ENCODE measurements around the gene ZNF398. TPM values are rescaled to one million over a fixed set of nuclear protein-coding genes. Genes with fewer than 3 reads are reported as not detected.

ZNF398 gene
- total RNA-seq, 2 experiments from 2014 or later: 14.0 to 15.0 TPM

- H3K4me3 ChIP-seq (ENCODE audit: low read length): no peak overlapping the region
- DNase-seq (no peak), ATAC-seq (ENCODE audit: poor library complexity) (no peak)
- no peak overlapping the region for H3K27ac ChIP-seq (ENCODE audit: low read depth in 1 of 2, low read length in 2 of 2)
- H3K27me3 ChIP-seq (ENCODE audit: control insufficient read depth in 1 of 2, insufficient read depth in 2 of 2, low read length in 2 of 2): no peaks in the 10 kb centered on the region
- H3K9me3 ChIP-seq (ENCODE audit: control insufficient read depth in 1 of 2, insufficient read depth in 1 of 2, low read length in 2 of 2): no peaks in the 10 kb centered on the region
- Mint-ChIP-seq H3K4me3 (no peak overlapping the region), H3K27ac (no peak overlapping the region), H3K4me1 (ENCODE audit: low read depth) (peaks cover 4% of the 10 kb centered on the region), H3K27me3 (no peaks in the 10 kb centered on the region), H3K9me3 (no peaks in the 10 kb centered on the region), H3K36me3 (ENCODE audit: low read depth) (no peaks in the 10 kb centered on the region)
- TF ChIP-seq CTCF (IDR thresholded peaks at IDR 0.05): no peak
- no peaks in the 10 kb centered on the region for H3K36me3 ChIP-seq (ENCODE audit: insufficient read depth, low read length)
- intact Hi-C loops (cut with DNase I, micrococcal nuclease): no loop called here
- ChIA-PET POLR2A (interaction anchor here (1.0 kb wide), 1 partner anchor 23 kb away, joined by 3 read pairs; no protein-coding TSS in a partner anchor), CTCF (no interaction called here)
- H3K4me1 ChIP-seq (ENCODE audit: insufficient read depth, low read length): peaks cover 4% of the 10 kb centered on the region
These were observed 41.0 kb downstream of the ZNF398 start for GRCh38 chr7:149188213-149188612.

GRCh38 chr7:149188637-149189259, 41.5 kb downstream of the ZNF398 start:
- no peak overlapping the region for H3K4me3 ChIP-seq (ENCODE audit: low read length)
- intact Hi-C loops (cut with DNase I, micrococcal nuclease): no loop called here
- H3K9me3 ChIP-seq (ENCODE audit: control insufficient read depth in 1 of 2, insufficient read depth in 1 of 2, low read length in 2 of 2): no peaks in the 10 kb centered on the region
- peaks cover 4% of the 10 kb centered on the region for H3K4me1 Mint-ChIP-seq (ENCODE audit: low read depth)
- H3K27me3 ChIP-seq (ENCODE audit: control insufficient read depth in 1 of 2, insufficient read depth in 2 of 2, low read length in 2 of 2): no peaks in the 10 kb centered on the region
- H3K36me3 Mint-ChIP-seq (ENCODE audit: low read depth): no peaks in the 10 kb centered on the region
- H3K27ac ChIP-seq (ENCODE audit: low read depth in 1 of 2, low read length in 2 of 2): no peak overlapping the region
- TF ChIP-seq CTCF (IDR thresholded peaks at IDR 0.05): no peak
- no peak for ATAC-seq (ENCODE audit: poor library complexity)
- peaks cover 4% of the 10 kb centered on the region for H3K4me1 ChIP-seq (ENCODE audit: insufficient read depth, low read length)
- no peak overlapping the region for H3K27ac Mint-ChIP-seq
- ChIA-PET POLR2A (no interaction called here), CTCF (no interaction called here)
- no peaks in the 10 kb centered on the region for H3K9me3 Mint-ChIP-seq
- no peak for DNase-seq
- no peak overlapping the region for H3K4me3 Mint-ChIP-seq
- H3K36me3 ChIP-seq (ENCODE audit: insufficient read depth, low read length): no peaks in the 10 kb centered on the region
- H3K27me3 Mint-ChIP-seq: no peaks in the 10 kb centered on the region

GRCh38 chr7:149191851-149192250, 44.6 kb downstream of the ZNF398 start:
- no peak for DNase-seq

More at GRCh38 chr7:149191851-149192250, 44.6 kb downstream of the ZNF398 start:
- H3K27me3 Mint-ChIP-seq: no peaks in the 10 kb centered on the region
- Histone ChIP-seq H3K27ac (ENCODE audit: low read depth in 1 of 2, low read length in 2 of 2) (no peak overlapping the region), H3K27me3 (ENCODE audit: control insufficient read depth in 1 of 2, insufficient read depth in 2 of 2, low read length in 2 of 2) (no peaks in the 10 kb centered on the region), H3K9me3 (ENCODE audit: control insufficient read depth in 1 of 2, insufficient read depth in 1 of 2, low read length in 2 of 2) (no peaks in the 10 kb centered on the region), H3K36me3 (ENCODE audit: insufficient read depth, low read length) (no peaks in the 10 kb centered on the region), H3K4me1 (ENCODE audit: insufficient read depth, low read length) (peaks cover 21% of the 10 kb centered on the region), H3K4me3 (ENCODE audit: low read length) (no peak overlapping the region)
- no peak overlapping the region for H3K27ac Mint-ChIP-seq
- POLR2A ChIA-PET: no interaction called here
- H3K36me3 Mint-ChIP-seq (ENCODE audit: low read depth): peaks cover 8% of the 10 kb centered on the region
- CTCF ChIA-PET: no interaction called here
- peaks cover 17% of the 10 kb centered on the region for H3K4me1 Mint-ChIP-seq (ENCODE audit: low read depth)
- no peak for ATAC-seq (ENCODE audit: poor library complexity)
- no peak for TF ChIP-seq CTCF (IDR thresholded peaks at IDR 0.05)
- H3K4me3 Mint-ChIP-seq: peak overlapping the region; percentile 16
- intact Hi-C loops (cut with DNase I, micrococcal nuclease): no loop called here
- H3K9me3 Mint-ChIP-seq: no peaks in the 10 kb centered on the region

Measured in CD4-positive, alpha-beta T cell (primary cell).